GM10847 (cell line): ENCODE data around the gene EEA1.

Experiments used
- POLR2A ChIP-seq: IDR thresholded peaks from 2 replicates; pipeline ENCODE4 v1.6.1; 2011; ENCODE audit not compliant: insufficient read length; ENCODE audit errors: extremely low read depth

Gene EEA1

DNA sequence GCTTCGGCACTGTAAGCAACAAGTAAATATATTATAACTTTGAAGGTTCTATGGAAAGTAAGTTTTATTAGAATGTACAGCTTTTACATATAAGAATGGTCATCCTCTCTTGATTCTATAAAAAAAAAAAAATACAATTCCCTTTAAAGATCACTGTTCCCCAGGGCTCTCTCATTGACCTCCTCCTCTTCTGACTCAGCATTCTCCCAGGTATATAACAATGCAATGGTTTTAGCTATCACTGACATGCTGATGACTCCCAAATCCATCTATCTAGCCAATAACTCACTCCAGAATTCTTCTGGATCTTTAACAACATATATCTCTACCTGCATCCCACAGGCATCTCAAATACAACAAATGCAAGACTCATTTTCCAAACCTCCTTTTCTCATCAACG lies 62.7 kb downstream of the EEA1 start:
- no peak for TF ChIP-seq POLR2A

DNA sequence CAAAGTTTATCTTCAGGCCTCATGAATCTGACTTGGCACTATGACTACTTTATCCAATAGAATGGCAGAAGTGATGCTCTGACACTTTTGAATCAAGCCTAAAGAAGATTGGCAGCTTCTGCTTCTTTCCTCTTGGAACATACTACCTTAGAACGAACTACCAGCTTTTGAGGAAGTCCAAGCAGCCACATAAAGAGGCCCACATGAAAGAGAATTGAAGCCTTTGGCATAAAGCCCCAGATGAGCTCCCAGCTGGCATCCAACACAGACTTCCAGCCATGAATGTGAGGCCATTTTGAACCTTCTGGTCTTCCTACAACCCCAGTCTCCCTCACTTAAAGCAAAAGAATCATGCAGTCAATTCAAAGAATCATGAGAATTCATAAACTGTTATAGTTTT lies 65.8 kb downstream of the EEA1 start:
- no peak for TF ChIP-seq POLR2A

- no peak for TF ChIP-seq POLR2A
These were observed 67.7 kb downstream of the EEA1 start for GRCh38 chr12:92861381-92861780.

- no peak for TF ChIP-seq POLR2A
These were observed 68.6 kb downstream of the EEA1 start for GRCh38 chr12:92860521-92860920.

- TF ChIP-seq POLR2A = no peak
These were observed 69.3 kb downstream of the EEA1 start for GRCh38 chr12:92859650-92860386.

GRCh38 chr12:92857818-92858217 lies 71.3 kb downstream of the EEA1 start:
- TF ChIP-seq POLR2A = no peak

- TF ChIP-seq POLR2A = no peak
These were observed 74.8 kb downstream of the EEA1 start for GRCh38 chr12:92854344-92854743.

- TF ChIP-seq POLR2A = no peak
These were observed 80.4 kb downstream of the EEA1 start for GRCh38 chr12:92848740-92849139.

DNA sequence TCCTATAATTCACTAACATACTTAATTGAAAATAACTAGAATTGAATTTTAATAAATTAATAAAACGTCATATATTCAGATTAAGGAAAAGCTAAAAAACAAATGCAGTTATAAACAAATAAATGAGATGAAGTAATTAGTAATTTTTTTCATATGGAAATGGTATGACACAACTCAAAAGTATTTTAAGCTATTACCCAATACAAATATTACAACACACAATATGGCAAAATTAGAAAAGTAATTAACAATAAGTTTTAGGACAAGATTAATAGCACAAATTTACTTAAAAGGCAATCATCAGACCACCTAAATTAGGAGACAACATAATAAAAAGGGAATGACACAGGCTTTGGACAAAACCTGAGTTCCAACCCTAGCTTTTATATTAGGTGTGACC lies 81.7 kb downstream of the EEA1 start:
- no peak for TF ChIP-seq POLR2A

DNA sequence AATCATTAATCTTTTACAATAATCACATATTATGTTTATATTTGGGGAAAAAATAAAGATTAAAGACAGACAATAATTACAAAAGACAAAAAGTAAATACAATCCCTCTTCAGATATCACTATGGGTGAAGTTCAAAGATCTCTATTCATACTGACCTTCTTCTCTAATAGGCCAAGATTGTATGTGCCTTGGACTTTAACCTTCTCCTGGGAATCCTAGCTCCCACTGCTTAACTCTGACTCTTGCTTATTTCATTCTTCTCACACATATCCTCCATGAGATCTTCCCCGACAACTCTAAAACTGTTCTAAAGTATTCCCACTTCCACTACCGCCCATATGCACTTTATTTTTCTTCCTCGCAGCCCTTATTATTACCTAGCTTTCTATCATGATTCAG lies 83.8 kb downstream of the EEA1 start:
- TF ChIP-seq POLR2A = no peak

DNA sequence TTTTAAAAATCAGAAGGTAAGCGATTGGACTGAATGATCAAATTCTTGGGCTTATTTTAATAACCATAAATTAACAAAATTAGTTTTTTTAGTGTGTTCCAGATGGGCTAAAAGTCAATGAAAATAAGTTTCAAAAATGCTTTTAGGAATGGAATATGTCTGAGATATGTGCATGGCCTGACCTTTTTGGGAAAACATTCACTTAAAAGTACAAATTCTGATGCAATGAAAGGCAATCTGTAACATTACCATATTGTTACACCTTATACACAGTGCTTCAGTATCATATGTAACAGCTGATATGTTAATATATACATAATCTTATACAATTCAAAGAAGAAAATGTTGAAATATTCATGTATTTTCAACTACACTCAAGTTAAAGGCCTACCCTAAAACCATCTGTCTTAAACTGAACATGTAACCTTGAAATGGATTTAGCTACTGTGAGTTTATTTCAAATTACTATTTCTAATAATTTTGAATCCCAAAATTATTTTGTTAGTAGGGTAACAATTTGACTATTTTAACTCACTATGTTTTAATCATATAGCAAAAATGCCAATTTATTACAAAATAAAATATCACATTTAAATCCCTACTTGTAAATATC lies 84.8 kb downstream of the EEA1 start:
- TF ChIP-seq POLR2A = no peak

- TF ChIP-seq POLR2A = no peak
These were observed 99.3 kb downstream of the EEA1 start for GRCh38 chr12:92829686-92830282.

DNA sequence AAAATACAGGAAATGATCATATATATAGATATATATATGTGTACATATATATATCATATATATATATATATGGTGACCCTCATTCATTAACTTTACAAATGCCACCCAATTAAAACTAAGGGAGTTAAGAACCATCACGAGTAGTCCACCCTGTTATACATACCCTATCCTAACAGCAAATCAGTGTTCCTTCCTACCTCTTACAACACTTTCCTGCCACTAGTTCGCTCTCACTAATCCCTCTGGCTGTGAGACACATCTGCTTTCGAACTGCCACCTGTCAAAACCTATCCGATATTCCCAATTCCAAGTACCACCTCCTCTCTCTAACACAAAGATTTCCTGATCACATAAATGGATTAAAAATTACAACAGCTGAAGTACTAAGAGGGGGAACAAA lies 100.5 kb downstream of the EEA1 start:
- TF ChIP-seq POLR2A = no peak

DNA sequence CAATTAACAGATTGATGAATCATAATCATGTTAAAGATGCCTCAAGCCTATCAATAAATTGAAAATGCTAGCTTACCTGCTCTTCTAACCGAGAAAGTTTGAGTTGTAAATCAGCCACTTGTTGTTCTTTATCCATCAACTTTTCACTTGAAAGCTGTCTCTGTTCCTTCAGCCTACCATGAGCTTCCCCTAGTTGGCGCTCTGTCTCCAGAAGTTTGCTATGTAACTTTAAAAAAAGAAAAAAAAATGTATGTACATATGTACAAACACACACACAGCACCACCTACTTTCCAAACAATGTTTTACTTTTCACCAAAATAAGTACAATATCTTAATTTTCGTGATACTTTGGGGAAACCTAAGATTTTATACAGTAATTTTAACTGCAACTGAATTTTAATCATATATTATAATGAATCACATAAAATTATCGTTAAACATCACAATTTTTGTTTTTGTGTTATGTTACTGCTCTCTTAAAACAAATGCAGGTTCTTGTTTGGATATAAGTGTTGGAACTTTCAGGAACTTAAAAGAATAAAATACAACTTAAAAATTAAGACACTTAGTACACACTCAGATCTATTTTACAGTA lies 101.2 kb downstream of the EEA1 start:
- no peak for TF ChIP-seq POLR2A

- TF ChIP-seq POLR2A = no peak
These were observed 108.0 kb downstream of the EEA1 start for GRCh38 chr12:92821142-92821541.

GRCh38 chr12:92814584-92814983 lies 114.5 kb downstream of the EEA1 start:
- no peak for TF ChIP-seq POLR2A
